GM12801 (cell line): Measurements from ENCODE around the gene SEM1.

Source experiments
- TF ChIP-seq, protein P1 (sequence below): IDR thresholded peaks from one replicate; pipeline ENCODE4 v1.5.1; 2011; ENCODE audit warnings: control low read depth; ENCODE audit not compliant: insufficient read length; ENCODE audit errors: extremely low read depth

The SEM1 gene

DNA sequence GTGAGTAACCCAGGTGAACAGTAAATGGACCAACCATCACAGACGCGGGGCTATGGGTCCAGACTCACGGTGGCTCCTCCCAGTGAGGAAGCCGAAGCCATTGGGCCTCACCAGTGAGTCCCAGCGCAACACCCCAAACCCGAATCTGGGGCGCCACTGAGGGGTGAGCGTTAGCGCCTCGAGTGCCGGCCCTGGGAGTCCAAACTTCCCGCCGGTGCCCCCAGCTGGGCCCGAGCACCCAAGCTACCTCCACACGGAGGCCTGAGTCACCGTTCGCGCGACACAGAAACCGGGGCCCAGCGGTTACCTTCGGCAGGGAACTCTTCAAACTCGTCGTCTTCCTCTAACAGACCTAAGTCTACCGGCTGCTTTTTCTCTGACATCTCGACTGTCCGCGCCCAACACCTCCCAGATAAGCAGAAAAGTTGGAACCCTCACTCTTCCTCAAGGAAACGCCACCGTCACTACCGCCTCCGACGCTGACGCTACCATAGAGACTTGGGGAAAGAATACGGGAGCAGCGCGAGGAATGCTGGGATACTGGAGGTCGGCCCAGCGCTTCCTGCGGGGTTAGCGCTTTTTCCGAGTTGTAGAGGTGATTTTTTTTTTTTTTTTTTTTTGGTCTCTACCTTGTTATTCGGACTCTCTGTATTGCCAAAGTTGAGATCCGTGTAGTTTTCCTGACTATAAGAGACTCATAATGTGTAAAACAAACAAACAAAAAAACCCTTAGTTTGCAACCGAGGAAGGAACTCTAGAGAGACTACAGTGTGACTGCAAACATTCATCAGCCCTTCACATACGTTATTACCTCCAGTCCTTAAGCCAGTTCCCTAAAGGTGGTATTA, at the start of gene SEM1:
Gene SEM1, minus strand, starts transcription at position 466 of the 848 bp plus-strand sequence. Its CDS starts 83 bp downstream, at position 383.
- TF ChIP-seq, protein P1, sequence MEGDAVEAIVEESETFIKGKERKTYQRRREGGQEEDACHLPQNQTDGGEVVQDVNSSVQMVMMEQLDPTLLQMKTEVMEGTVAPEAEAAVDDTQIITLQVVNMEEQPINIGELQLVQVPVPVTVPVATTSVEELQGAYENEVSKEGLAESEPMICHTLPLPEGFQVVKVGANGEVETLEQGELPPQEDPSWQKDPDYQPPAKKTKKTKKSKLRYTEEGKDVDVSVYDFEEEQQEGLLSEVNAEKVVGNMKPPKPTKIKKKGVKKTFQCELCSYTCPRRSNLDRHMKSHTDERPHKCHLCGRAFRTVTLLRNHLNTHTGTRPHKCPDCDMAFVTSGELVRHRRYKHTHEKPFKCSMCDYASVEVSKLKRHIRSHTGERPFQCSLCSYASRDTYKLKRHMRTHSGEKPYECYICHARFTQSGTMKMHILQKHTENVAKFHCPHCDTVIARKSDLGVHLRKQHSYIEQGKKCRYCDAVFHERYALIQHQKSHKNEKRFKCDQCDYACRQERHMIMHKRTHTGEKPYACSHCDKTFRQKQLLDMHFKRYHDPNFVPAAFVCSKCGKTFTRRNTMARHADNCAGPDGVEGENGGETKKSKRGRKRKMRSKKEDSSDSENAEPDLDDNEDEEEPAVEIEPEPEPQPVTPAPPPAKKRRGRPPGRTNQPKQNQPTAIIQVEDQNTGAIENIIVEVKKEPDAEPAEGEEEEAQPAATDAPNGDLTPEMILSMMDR: no peak

GRCh38 chr7:96747418-96747940, 37.8 kb upstream of the SEM1 start:
- TF ChIP-seq, protein P1: no peak

DNA sequence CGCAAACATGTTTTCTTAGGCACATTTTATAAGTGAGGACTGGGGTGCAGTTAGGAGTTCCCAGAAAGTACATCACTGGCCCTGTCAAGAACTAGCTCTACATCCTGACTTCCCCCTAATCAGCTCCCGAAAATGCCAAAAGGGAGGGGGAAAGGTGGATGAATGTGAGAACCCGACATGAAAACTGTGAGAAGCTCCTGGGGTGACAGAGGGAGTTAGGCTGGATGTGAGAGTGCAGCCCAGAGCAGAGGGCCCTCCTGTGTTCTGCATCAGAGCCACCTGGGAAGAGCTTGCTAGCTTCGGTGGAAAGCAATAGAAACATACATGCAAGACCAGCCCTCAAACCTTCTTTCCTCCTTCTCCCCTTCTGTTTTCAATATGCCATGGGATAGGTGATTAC, 30.5 kb upstream of the SEM1 start:
- TF ChIP-seq, protein P1: no peak

- TF ChIP-seq, protein P1: no peak
These were observed 30.0 kb upstream of the SEM1 start for GRCh38 chr7:96739609-96740008.

- TF ChIP-seq, protein P1: no peak
These were observed 29.5 kb upstream of the SEM1 start for GRCh38 chr7:96739167-96739566.

- TF ChIP-seq, protein P1: no peak
These were observed 29.1 kb upstream of the SEM1 start for GRCh38 chr7:96738705-96739104.

- TF ChIP-seq, protein P1: no peak
These were observed 28.0 kb upstream of the SEM1 start for GRCh38 chr7:96737545-96738050.
